Measurements from ENCODE around the gene ALCAM.

GRCh38 chr3:105502333-105502732 lies 135.6 kb downstream of the ALCAM start:
- TF ChIP-seq EZH2 (IDR thresholded peaks at IDR 0.05): no peak
- TF ChIP-seq CTCF (IDR thresholded peaks at IDR 0.05): no peak
